ENCODE measurements around the gene FABP3.

DNA sequence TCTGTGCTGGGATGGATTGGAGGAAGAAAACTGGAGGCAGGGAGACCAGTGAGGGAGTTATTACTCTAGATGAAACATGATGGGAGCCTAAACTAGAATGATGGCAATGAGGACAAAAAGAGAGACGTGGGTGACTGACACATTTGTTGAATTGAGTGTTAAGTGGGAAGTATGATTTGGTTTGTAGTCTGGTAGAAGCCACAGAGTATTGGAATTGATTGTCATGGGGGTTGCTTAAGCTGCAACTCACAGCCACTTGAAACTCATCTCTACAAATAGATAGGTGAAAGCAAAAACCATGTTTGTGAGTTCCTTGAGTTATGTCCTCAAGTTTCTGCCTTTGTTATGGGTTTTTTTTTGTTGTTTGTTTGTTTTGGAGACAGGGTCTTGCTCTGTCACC, 28.4 kb downstream of the FABP3 start:
- TF ChIP-seq POLR2A (IDR thresholded peaks at IDR 0.05; ENCODE audit: low read depth, low read length), result no peak
- no peak for TF ChIP-seq POLR2AphosphoS5 (IDR thresholded peaks at IDR 0.05; ENCODE audit: low read depth, low read length)
